HAP-1 (cell line): ENCODE measurements around the gene KIR3DL3.
"Not testable (repeated sequence)": the region's sequence is repeated elsewhere in the genome, so short reads cannot be mapped to it uniquely, and the experiment has no call there.

ENCODE experiments used
- DNase-seq, 2 experiments: peaks; one replicate each; pipeline ENCODE4 v3.0.0-alpha.2; 2016 to 2020; ENCODE audit warnings: low spot score in 2 of 2
- H3K27me3 ChIP-seq: fragments of 250-450 bp; sonication (Bioruptor Pico); 2 replicates; pipeline ENCODE4 v1.5.1; 2020; ENCODE audit warnings: low read depth, mild to moderate bottlenecking, moderate library complexity
- H3K36me3 ChIP-seq: fragments of 250-450 bp; sonication (Bioruptor Pico); replicated peaks from 2 replicates; pipeline ENCODE4 v1.5.1; 2020; ENCODE audit warnings: mild to moderate bottlenecking
- H3K4me1 ChIP-seq: fragments of 250-450 bp; sonication (Bioruptor Pico); 2 replicates; pipeline ENCODE4 v1.5.1; 2020; ENCODE audit warnings: mild to moderate bottlenecking
- H3K4me3 ChIP-seq: fragments of 250-450 bp; sonication (Bioruptor Pico); 2 replicates; pipeline ENCODE4 v1.5.1; 2020; ENCODE audit warnings: mild to moderate bottlenecking, moderate library complexity
- H3K9me3 ChIP-seq: fragments of 250-450 bp; sonication (Bioruptor Pico); 2 replicates; pipeline ENCODE4 v1.5.1; 2020; ENCODE audit warnings: mild to moderate bottlenecking, moderate library complexity
- in situ Hi-C: fragments of 300-500 bp; cut with MboI; formaldehyde crosslinking; loops from 3 replicates; pipeline ENCODE4 v1.14.3; 2020; ENCODE audit warnings: low sequenced_read_pairs, inconsistent platforms, mixed read lengths

Gene KIR3DL3

GRCh38 chr19:54708781-54709180 is 15.5 kb upstream of the KIR3DL3 start:
- no peak for DNase-seq
- H3K4me1 ChIP-seq, result no peaks in the 10 kb centered on the region
- no peak overlapping the region for H3K4me3 ChIP-seq
- in situ Hi-C loops, result no loop called here
- H3K27me3 ChIP-seq, result no peaks in the 10 kb centered on the region
- no peaks in the 10 kb centered on the region; the same call in 1 of the 2 replicates for H3K9me3 ChIP-seq
- H3K36me3 ChIP-seq, result no peaks in the 10 kb centered on the region

GRCh38 chr19:54709212-54709948 is 14.9 kb upstream of the KIR3DL3 start:
- no peaks in the 10 kb centered on the region for H3K4me1 ChIP-seq
- no peak for DNase-seq
- H3K27me3 ChIP-seq, result no peaks in the 10 kb centered on the region
- in situ Hi-C loops, result no loop called here
- no peak overlapping the region for H3K4me3 ChIP-seq
- H3K9me3 ChIP-seq, result no peaks in the 10 kb centered on the region; the same call in 1 of the 2 replicates
- H3K36me3 ChIP-seq, result no peaks in the 10 kb centered on the region

GRCh38 chr19:54709956-54710355 is 14.3 kb upstream of the KIR3DL3 start:
- H3K36me3 ChIP-seq, H3K4me1 ChIP-seq, DNase-seq, H3K27me3 ChIP-seq, H3K4me3 ChIP-seq, in situ Hi-C loops, H3K9me3 ChIP-seq: not testable (repeated sequence)

- Histone ChIP-seq H3K9me3 (no peaks in the 10 kb centered on the region), H3K4me1 (no peaks in the 10 kb centered on the region), H3K27me3 (no peaks in the 10 kb centered on the region), H3K36me3 (no peaks in the 10 kb centered on the region), H3K4me3 (no peak overlapping the region)
- no peak for DNase-seq
- in situ Hi-C loops, result no loop called here
These were observed 402 bp downstream of the KIR3DL3 start for GRCh38 chr19:54724644-54725043.

- H3K27me3 ChIP-seq, result no peaks in the 10 kb centered on the region
- H3K4me3 ChIP-seq, result no peak overlapping the region
- no peaks in the 10 kb centered on the region for H3K9me3 ChIP-seq
- H3K36me3 ChIP-seq, result no peaks in the 10 kb centered on the region
- H3K4me1 ChIP-seq, result no peaks in the 10 kb centered on the region
- DNase-seq, result no peak
- in situ Hi-C loops, result no loop called here
These were observed 1.1 kb downstream of the KIR3DL3 start for GRCh38 chr19:54725321-54725720.

GRCh38 chr19:54727562-54727961 is 3.3 kb downstream of the KIR3DL3 start:
- H3K36me3 ChIP-seq, result no peaks in the 10 kb centered on the region
- H3K27me3 ChIP-seq, result no peaks in the 10 kb centered on the region
- no peak overlapping the region for H3K4me3 ChIP-seq
- in situ Hi-C loops, result no loop called here
- no peaks in the 10 kb centered on the region for H3K9me3 ChIP-seq
- DNase-seq, result no peak
- H3K4me1 ChIP-seq, result no peaks in the 10 kb centered on the region

GRCh38 chr19:54728167-54728566 is 3.9 kb downstream of the KIR3DL3 start:
- Histone ChIP-seq H3K36me3 (no peaks in the 10 kb centered on the region), H3K9me3 (no peaks in the 10 kb centered on the region), H3K4me3 (no peak overlapping the region), H3K4me1 (no peaks in the 10 kb centered on the region), H3K27me3 (no peaks in the 10 kb centered on the region)
- DNase-seq, result no peak
- in situ Hi-C loops, result no loop called here

- Histone ChIP-seq H3K4me1 (no peaks in the 10 kb centered on the region), H3K9me3 (no peaks in the 10 kb centered on the region), H3K27me3 (no peaks in the 10 kb centered on the region), H3K36me3 (no peaks in the 10 kb centered on the region), H3K4me3 (no peak overlapping the region)
- in situ Hi-C loops, result no loop called here
- no peak for DNase-seq
These were observed 5.4 kb downstream of the KIR3DL3 start for GRCh38 chr19:54729416-54730188.

GRCh38 chr19:54731191-54731590 is 6.9 kb downstream of the KIR3DL3 start:
- H3K9me3 ChIP-seq, result no peaks in the 10 kb centered on the region
- no peaks in the 10 kb centered on the region for H3K36me3 ChIP-seq
- H3K4me3 ChIP-seq, result no peak overlapping the region
- no peaks in the 10 kb centered on the region for H3K4me1 ChIP-seq
- DNase-seq, result no peak
- no peaks in the 10 kb centered on the region for H3K27me3 ChIP-seq
- in situ Hi-C loops, result no loop called here

- H3K27me3 ChIP-seq, in situ Hi-C loops, H3K4me1 ChIP-seq, H3K4me3 ChIP-seq, H3K9me3 ChIP-seq, DNase-seq, H3K36me3 ChIP-seq: not testable (repeated sequence)
These were observed 14.1 kb downstream of the KIR3DL3 start, which contains the start of gene KIR2DL3 for GRCh38 chr19:54738306-54738705. TSS of gene KIR2DL3 (plus strand) at chr19:54738513. CDS start at chr19:54738546, 33 bp downstream.

GRCh38 chr19:54738715-54739114 is 14.5 kb downstream of the KIR3DL3 start:
- no peaks in the 10 kb centered on the region for H3K9me3 ChIP-seq
- no peaks in the 10 kb centered on the region for H3K27me3 ChIP-seq
- no peaks in the 10 kb centered on the region for H3K36me3 ChIP-seq
- in situ Hi-C loops, result no loop called here
- H3K4me1 ChIP-seq, result no peaks in the 10 kb centered on the region
- no peak overlapping the region for H3K4me3 ChIP-seq
- DNase-seq, result no peak

GRCh38 chr19:54739587-54740497 is 15.6 kb downstream of the KIR3DL3 start:
- DNase-seq, result no peak
- Histone ChIP-seq H3K4me1 (no peaks in the 10 kb centered on the region), H3K27me3 (no peaks in the 10 kb centered on the region), H3K4me3 (no peak overlapping the region), H3K36me3 (no peaks in the 10 kb centered on the region), H3K9me3 (no peaks in the 10 kb centered on the region)
- in situ Hi-C loops, result no loop called here

- in situ Hi-C loops, H3K36me3 ChIP-seq, DNase-seq, H3K9me3 ChIP-seq, H3K27me3 ChIP-seq, H3K4me3 ChIP-seq, H3K4me1 ChIP-seq: not testable (repeated sequence)
These were observed 17.7 kb downstream of the KIR3DL3 start for GRCh38 chr19:54741950-54742349.
